Left lung (tissue), 10 donors: ENCODE results near the gene XPR1. TPM values are rescaled to one million over a fixed set of nuclear protein-coding genes. Genes with fewer than 3 reads are reported as not detected.
"Not testable (repeated sequence)": the region's sequence is repeated elsewhere in the genome, so short reads cannot be mapped to it uniquely, and the experiment has no call there.

Source experiments
- ATAC-seq: fragments of 200-7000 bp; cut with Tn5 transposase; one replicate; pipeline ENCODE4 v1.9.1; 2020; ENCODE audit warnings: moderate library complexity
- DNase-seq, 4 donors: peaks; one replicate each; pipeline ENCODE4 v3.0.0-alpha.2; 2013 to 2020
- H3K27ac ChIP-seq, 2 donors: fragments of 200-600 bp; sonication (generic) in 1 of 2; one replicate each; pipeline versions ENCODE4 v1.5.0 to v1.8.0; 2020 to 2021
- H3K27me3 ChIP-seq, 2 donors: fragments of 200-600 bp; sonication (generic) in 1 of 2; one replicate each; pipeline versions ENCODE4 v1.5.0 to v1.8.0; 2020 to 2021
- H3K36me3 ChIP-seq, 2 donors: fragments of 200-600 bp; sonication (generic) in 1 of 2; one replicate each; pipeline versions ENCODE4 v1.5.0 to v1.8.0; 2020 to 2021
- H3K4me1 ChIP-seq, 2 donors: fragments of 200-600 bp; one replicate each; pipeline ENCODE4 v1.8.0; 2021
- H3K4me3 ChIP-seq, 2 donors: fragments of 200-600 bp; sonication (generic) in 1 of 2; one replicate each; pipeline versions ENCODE4 v1.5.0 to v1.8.0; 2020 to 2021; ENCODE audit warnings: mild to moderate bottlenecking in 1 of 2
- H3K9me3 ChIP-seq, 2 donors: fragments of 200-600 bp; sonication (generic) in 1 of 2; one replicate each; pipeline versions ENCODE4 v1.5.0 to v1.8.0; 2020 to 2021
- CTCF ChIP-seq, 2 donors: fragments of 200-600 bp; sonication (generic) in 1 of 2; IDR thresholded peaks; one replicate each; pipeline versions ENCODE4 v1.5.0 to v1.8.0; 2021; ENCODE audit warnings: antibody characterized with exemption in 2 of 2
- intact Hi-C, 2 donors: fragments of 100-400 bp; cut with DNase I; formaldehyde crosslinking; loops; one replicate each; pipeline versions ENCODE4 v1.11.2 to v1.14.2; 2022
- polyA plus RNA-seq, 6 donors: library from polyadenylated mRNA; unstranded; fragments of 120-200 nt; gene quantifications; one replicate each; pipeline ENCODE4 v1.2.1, GENCODE V29; 2013; ENCODE audit not compliant: insufficient read length in 6 of 6
- total RNA-seq, 2 donors: library from RNA; stranded (reverse); fragmentation: NEBNext Ultra II Directional; extraction: Animal tissue kit (Norgen Biotek cat#: 25700); gene quantifications; one replicate each; pipeline ENCODE4 v1.2.1, GENCODE V29; 2021
- donor health status: DM: no; HTN: yes; CAD: no.
- donor health status: DM: no; HTN: no; CAD: no.

XPR1 gene
- total and polyA plus RNA-seq, 8 donors, result 24.6 to 34.2 (median 27.8) TPM

DNA sequence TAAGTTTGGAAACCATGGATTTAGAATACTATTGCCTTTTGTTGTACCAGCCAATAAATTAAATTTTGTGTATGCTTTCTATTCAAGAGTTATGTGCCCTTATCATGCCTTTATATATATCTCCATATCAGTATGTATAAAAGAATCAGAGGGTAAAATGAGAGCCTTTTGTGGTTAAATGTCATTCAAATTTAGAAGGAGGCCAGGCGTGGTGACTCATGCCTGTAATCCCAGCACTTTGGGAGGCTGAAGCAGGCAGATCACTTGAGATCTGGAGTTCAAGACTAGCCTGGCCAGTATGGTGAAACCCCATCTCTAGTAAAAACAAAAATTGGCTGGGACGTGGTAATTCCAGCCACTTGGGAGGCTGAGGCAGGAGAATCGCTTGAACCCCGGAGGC, 88.9 kb downstream of the XPR1 start:
- intact Hi-C loops, result no loop called here
- no peak for ATAC-seq
- H3K4me3 ChIP-seq, result no peak overlapping the region
- H3K27me3 ChIP-seq, result no peaks in the 10 kb centered on the region
- H3K36me3 ChIP-seq, result no peaks in the 10 kb centered on the region
- H3K27ac ChIP-seq, result no peak overlapping the region
- no peaks in the 10 kb centered on the region for H3K9me3 ChIP-seq
- no peaks in the 10 kb centered on the region for H3K4me1 ChIP-seq
- TF ChIP-seq CTCF (IDR thresholded peaks at IDR 0.05), result no peak
- DNase-seq, result no peak

- ATAC-seq, result no peak
- no peaks in the 10 kb centered on the region for H3K27me3 ChIP-seq
Observed at GRCh38 chr1:180722586-180722985, 90.8 kb downstream of the XPR1 start.

GRCh38 chr1:180724055-180724454, 92.2 kb downstream of the XPR1 start:
- DNase-seq (no peak), ATAC-seq (no peak)
- no peak overlapping the region for H3K4me3 ChIP-seq
- intact Hi-C loops, result no loop called here
- H3K27me3 ChIP-seq, result no peaks in the 10 kb centered on the region
- H3K27ac ChIP-seq, result no peak overlapping the region
- H3K4me1 ChIP-seq, result no peaks in the 10 kb centered on the region
- no peak for TF ChIP-seq CTCF (IDR thresholded peaks at IDR 0.05)
- no peaks in the 10 kb centered on the region for H3K36me3 ChIP-seq
- peaks cover 0 to 9% of the 10 kb centered on the region in 2 donors for H3K9me3 ChIP-seq

More at GRCh38 chr1:180722586-180722985, 90.8 kb downstream of the XPR1 start:
- Histone ChIP-seq H3K36me3 (no peaks in the 10 kb centered on the region), H3K4me3 (no peak overlapping the region), H3K4me1 (no peaks in the 10 kb centered on the region), H3K9me3 (peaks cover 0 to 6% of the 10 kb centered on the region in 2 donors), H3K27ac (no peak overlapping the region)
- intact Hi-C loops, result no loop called here
- no peak for TF ChIP-seq CTCF (IDR thresholded peaks at IDR 0.05)
- no peak for DNase-seq

DNA sequence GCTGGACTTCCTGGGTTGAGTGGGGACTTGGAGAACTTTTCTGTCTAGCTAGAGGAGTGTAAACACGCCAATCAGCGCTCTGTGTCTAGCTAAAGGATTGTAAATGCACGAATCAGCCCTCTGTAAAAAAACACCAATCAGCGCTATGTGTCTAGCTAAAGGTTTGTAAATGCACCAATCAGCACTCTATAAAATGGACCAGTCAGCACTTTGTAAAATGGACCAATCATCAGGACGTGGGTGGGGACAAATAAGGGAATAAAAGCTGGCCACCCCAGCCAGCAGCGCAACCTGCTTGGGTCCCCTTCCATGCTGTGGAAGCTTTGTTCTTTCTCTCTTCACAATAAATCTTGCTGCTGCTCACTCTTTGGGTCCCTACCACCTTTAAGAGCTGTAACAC, 94.2 kb downstream of the XPR1 start:
- H3K4me3 ChIP-seq, H3K27me3 ChIP-seq, H3K36me3 ChIP-seq, DNase-seq, ATAC-seq, H3K27ac ChIP-seq, H3K4me1 ChIP-seq, intact Hi-C loops: not testable (repeated sequence)
- H3K9me3 ChIP-seq, result peaks cover 6 to 29% of the 10 kb centered on the region in 2 donors

DNA sequence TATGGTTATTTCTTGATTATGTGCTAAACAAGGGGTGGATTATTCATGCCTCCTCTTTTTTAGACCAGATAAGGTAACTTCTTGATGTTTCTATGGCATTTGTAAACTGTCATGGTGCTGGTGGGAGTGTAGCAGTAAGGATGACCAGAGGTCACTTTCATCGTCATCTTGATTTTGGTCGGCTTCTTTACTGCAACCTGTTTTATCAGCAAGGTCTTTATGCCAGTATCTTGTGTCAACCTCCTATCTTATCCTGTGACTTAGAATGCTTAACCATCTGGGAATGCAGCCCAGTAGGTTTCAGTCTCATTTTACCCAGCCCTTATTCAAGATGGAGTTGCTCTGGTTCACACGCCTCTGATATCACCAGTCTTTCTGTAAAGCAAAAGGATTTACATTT, 95.9 kb downstream of the XPR1 start:
- H3K4me3 ChIP-seq, DNase-seq, ATAC-seq, H3K27ac ChIP-seq, H3K27me3 ChIP-seq, H3K4me1 ChIP-seq, H3K36me3 ChIP-seq, intact Hi-C loops: not testable (repeated sequence)
- H3K9me3 ChIP-seq, result peaks cover 6 to 42% of the 10 kb centered on the region in 2 donors

GRCh38 chr1:180728472-180729106, 96.8 kb downstream of the XPR1 start:
- ATAC-seq (no peak), DNase-seq (no peak)
- Histone ChIP-seq H3K4me1 (no peaks in the 10 kb centered on the region), H3K36me3 (no peaks in the 10 kb centered on the region), H3K27ac (no peak overlapping the region), H3K9me3 (peaks cover 6 to 50% of the 10 kb centered on the region in 2 donors), H3K27me3 (no peaks in the 10 kb centered on the region), H3K4me3 (no peak overlapping the region)
- intact Hi-C loops, result no loop called here
- TF ChIP-seq CTCF (IDR thresholded peaks at IDR 0.05), result no peak
